Tibial artery (tissue), 4 donors: ENCODE results near the gene LETM1.

ENCODE experiments used
- DNase-seq, 2 donors: peaks; one replicate each; pipeline ENCODE4 v3.0.0-alpha.2; 2019
- H3K27ac ChIP-seq, 2 donors: fragments of 200-600 bp; sonication (generic) in 1 of 2; 1 replicate in 1 of 2; 2 replicates in 1 of 2; pipeline ENCODE4 v1.5.1; 2018 to 2019; ENCODE audit warnings: mild to moderate bottlenecking in 1 of 2
- H3K27me3 ChIP-seq, 2 donors: fragments of 200-600 bp; sonication (generic) in 1 of 2; one replicate each; pipeline versions ENCODE4 v1.5.1 to v1.6.0; 2016 to 2019
- H3K36me3 ChIP-seq, 3 donors: fragments of 200-600 bp; sonication (generic) in 2 of 3; one replicate each; pipeline ENCODE4 v1.5.1; 2016 to 2019; ENCODE audit warnings: mild to moderate bottlenecking in 2 of 3
- H3K4me1 ChIP-seq, 4 donors: fragments of 200-600 bp; sonication (generic) in 2 of 4; 1 replicate in 3 of 4; 2 replicates in 1 of 4; pipeline ENCODE4 v1.5.1; 2016 to 2019
- H3K4me3 ChIP-seq, 2 donors: fragments of 200-600 bp; sonication (generic) in 1 of 2; 1 replicate in 1 of 2; 2 replicates in 1 of 2; pipeline ENCODE4 v1.5.1; 2018 to 2019; ENCODE audit warnings: mild to moderate bottlenecking in 2 of 2
- H3K9me3 ChIP-seq, 3 donors: fragments of 200-600 bp; sonication (generic) in 1 of 3; one replicate each; pipeline ENCODE4 v1.5.1; 2016 to 2019
- intact Hi-C: fragments of 100-400 bp; cut with DNase I; formaldehyde crosslinking; loops from one replicate; pipeline ENCODE4 v1.15.0; 2023; ENCODE audit warnings: low total_unique reads
- TF ChIP-seq, protein P1 (sequence below), 2 experiments: fragments of 200-600 bp in 1 of 2; fragments of 450-650 bp in 1 of 2; IDR thresholded peaks; one replicate each; pipeline ENCODE4 v1.5.1; 2017 to 2019; ENCODE audit warnings: antibody characterized with exemption in 2 of 2, mild to moderate bottlenecking in 1 of 2, moderate library complexity in 1 of 2

LETM1 gene

DNA sequence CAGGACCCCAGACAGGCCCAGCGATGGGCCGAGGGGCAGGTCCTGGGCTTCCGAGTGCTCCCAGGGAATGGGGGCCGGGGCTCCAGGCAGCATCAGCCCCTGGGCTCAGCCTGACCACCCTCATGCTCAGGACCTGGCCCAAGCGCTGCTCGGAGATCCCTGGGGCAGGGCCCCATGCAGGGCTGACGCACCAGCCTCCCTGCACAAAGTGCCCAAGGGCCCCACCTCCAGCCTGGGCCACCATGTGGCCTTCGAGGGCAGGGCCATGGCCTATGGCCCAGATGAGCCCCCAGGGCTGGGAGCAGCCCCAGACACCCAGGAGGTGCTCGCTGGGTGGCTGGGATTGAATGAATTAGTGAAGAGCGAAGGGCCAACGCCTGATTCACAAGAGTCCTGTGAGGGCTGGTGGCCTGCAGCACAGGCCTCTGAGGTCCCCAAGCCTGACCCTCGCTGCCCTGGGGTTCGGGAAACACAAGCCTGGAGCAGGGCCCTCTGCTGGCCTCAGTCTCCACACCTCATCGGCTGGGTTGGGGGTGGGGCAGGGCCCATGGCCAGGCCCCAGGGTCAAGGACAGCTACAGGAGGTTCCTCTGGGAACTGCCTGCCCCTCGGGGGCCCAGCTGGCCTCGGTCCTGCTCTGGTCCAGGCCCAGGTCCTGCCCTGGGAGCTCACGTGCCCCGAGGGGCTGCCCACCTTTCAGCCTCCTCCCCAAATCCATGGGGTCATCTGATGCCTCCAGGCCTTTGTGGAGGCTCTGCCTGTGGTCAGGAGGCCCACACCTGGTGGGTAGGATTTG is 76.2 kb downstream of the LETM1 start:
- Histone ChIP-seq H3K27ac (no peak overlapping the region), H3K4me1 (peaks cover 0 to 8% (median 2%) of the 10 kb centered on the region in 4 donors), H3K9me3 (no peaks in the 10 kb centered on the region), H3K36me3 (no peaks in the 10 kb centered on the region), H3K4me3 (no peak overlapping the region), H3K27me3 (peaks cover 0 to 19% of the 10 kb centered on the region in 2 donors)
- intact Hi-C loops: no loop called here
- no peak for DNase-seq
- TF ChIP-seq, protein P1, sequence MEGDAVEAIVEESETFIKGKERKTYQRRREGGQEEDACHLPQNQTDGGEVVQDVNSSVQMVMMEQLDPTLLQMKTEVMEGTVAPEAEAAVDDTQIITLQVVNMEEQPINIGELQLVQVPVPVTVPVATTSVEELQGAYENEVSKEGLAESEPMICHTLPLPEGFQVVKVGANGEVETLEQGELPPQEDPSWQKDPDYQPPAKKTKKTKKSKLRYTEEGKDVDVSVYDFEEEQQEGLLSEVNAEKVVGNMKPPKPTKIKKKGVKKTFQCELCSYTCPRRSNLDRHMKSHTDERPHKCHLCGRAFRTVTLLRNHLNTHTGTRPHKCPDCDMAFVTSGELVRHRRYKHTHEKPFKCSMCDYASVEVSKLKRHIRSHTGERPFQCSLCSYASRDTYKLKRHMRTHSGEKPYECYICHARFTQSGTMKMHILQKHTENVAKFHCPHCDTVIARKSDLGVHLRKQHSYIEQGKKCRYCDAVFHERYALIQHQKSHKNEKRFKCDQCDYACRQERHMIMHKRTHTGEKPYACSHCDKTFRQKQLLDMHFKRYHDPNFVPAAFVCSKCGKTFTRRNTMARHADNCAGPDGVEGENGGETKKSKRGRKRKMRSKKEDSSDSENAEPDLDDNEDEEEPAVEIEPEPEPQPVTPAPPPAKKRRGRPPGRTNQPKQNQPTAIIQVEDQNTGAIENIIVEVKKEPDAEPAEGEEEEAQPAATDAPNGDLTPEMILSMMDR (IDR thresholded peaks at IDR 0.05): no peak

- TF ChIP-seq, protein P1 (IDR thresholded peaks at IDR 0.05): no peak
- H3K36me3 ChIP-seq: no peaks in the 10 kb centered on the region
- peaks cover 0 to 19% of the 10 kb centered on the region in 2 donors for H3K27me3 ChIP-seq
- no peaks in the 10 kb centered on the region for H3K9me3 ChIP-seq
- no peak overlapping the region for H3K27ac ChIP-seq
- intact Hi-C loops: no loop called here
- no peak for DNase-seq
- H3K4me1 ChIP-seq: peaks cover 0 to 8% (median 2%) of the 10 kb centered on the region in 4 donors
- H3K4me3 ChIP-seq: no peak overlapping the region
Observed at GRCh38 chr4:1778642-1779392, 77.1 kb downstream of the LETM1 start.

DNA sequence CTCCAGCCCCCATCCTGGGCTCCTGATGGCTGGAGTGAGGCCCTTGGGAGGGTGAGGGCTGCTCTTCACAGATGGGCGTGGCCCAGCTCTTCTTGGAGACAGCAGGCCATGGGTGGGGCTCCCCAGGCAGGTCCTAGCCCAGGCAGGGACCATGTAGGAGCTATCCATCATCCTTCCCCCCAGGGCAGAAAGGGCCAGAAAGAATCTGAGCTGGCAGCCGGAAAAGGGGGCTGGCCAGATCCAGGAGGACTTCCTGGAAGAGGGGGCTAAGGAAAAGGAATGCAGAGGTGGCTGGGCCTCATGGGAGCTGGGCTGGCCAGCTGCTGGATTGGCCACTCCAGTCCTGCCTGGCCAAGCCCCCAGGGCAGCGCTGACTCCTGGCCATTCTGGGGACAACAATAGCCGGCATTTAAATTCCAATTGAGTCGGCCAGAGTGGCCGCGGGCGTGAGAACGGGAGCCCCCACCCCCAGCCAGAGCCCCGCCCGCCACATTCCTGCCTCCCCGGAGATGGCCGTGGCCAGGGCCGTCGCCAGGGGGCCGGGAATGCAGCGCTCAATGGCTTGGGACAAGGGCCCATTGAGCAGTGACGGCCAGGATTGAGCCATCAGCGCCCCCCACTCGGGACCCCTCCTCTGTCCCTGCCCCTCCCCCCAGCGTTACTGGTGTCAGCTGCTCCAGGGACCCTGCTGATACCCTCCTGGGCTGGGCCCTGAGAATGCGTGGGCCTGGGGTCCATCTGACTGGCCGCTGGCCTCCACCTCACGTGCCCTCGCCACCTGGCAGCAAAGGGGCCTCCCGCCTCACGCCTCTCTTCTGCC is 77.9 kb downstream of the LETM1 start:
- Histone ChIP-seq H3K27me3 (peaks cover 0 to 19% of the 10 kb centered on the region in 2 donors), H3K9me3 (no peaks in the 10 kb centered on the region), H3K4me1 (peaks cover 0 to 8% (median 2%) of the 10 kb centered on the region in 4 donors), H3K36me3 (no peaks in the 10 kb centered on the region), H3K4me3 (no peak overlapping the region), H3K27ac (no peak overlapping the region)
- intact Hi-C loops: no loop called here
- no peak for DNase-seq
- TF ChIP-seq, protein P1 (IDR thresholded peaks at IDR 0.05): no peak

- H3K27ac ChIP-seq: no peak overlapping the region
- peaks cover 0 to 8% (median 2%) of the 10 kb centered on the region in 4 donors for H3K4me1 ChIP-seq
Observed at GRCh38 chr4:1776521-1777161, 79.3 kb downstream of the LETM1 start.

More at GRCh38 chr4:1776521-1777161, 79.3 kb downstream of the LETM1 start:
- no peak overlapping the region for H3K4me3 ChIP-seq
- H3K9me3 ChIP-seq: no peaks in the 10 kb centered on the region
- no peak for DNase-seq
- TF ChIP-seq, protein P1 (IDR thresholded peaks at IDR 0.05): no peak
- H3K36me3 ChIP-seq: no peaks in the 10 kb centered on the region
- intact Hi-C loops: no loop called here
- H3K27me3 ChIP-seq: peaks cover 0 to 28% of the 10 kb centered on the region in 2 donors
